AG10803 (cell line): ENCODE data around the gene KCNN1.
"Not testable (repeated sequence)": the region's sequence is repeated elsewhere in the genome, so short reads cannot be mapped to it uniquely, and the experiment has no call there.

Experiments
- DNase-seq: peaks from one replicate; pipeline ENCODE4 v3.0.0; 2010; ENCODE audit warnings: low read depth
- H3K4me3 ChIP-seq: 2 replicates; pipeline ENCODE4 v1.5.1; 2011; ENCODE audit warnings: mild to moderate bottlenecking, low read length, control low read depth
- TF ChIP-seq, protein P1 (sequence below): conservative IDR thresholded peaks from 2 replicates; pipeline ENCODE4 v1.5.1; 2011; ENCODE audit warnings: mild to moderate bottlenecking, low read length, control low read depth, inconsistent platforms

The KCNN1 gene

GRCh38 chr19:18027151-18027550, 60.2 kb downstream of the KCNN1 start:
- no peak overlapping the region for H3K4me3 ChIP-seq
- TF ChIP-seq, protein P1, sequence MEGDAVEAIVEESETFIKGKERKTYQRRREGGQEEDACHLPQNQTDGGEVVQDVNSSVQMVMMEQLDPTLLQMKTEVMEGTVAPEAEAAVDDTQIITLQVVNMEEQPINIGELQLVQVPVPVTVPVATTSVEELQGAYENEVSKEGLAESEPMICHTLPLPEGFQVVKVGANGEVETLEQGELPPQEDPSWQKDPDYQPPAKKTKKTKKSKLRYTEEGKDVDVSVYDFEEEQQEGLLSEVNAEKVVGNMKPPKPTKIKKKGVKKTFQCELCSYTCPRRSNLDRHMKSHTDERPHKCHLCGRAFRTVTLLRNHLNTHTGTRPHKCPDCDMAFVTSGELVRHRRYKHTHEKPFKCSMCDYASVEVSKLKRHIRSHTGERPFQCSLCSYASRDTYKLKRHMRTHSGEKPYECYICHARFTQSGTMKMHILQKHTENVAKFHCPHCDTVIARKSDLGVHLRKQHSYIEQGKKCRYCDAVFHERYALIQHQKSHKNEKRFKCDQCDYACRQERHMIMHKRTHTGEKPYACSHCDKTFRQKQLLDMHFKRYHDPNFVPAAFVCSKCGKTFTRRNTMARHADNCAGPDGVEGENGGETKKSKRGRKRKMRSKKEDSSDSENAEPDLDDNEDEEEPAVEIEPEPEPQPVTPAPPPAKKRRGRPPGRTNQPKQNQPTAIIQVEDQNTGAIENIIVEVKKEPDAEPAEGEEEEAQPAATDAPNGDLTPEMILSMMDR, result no peak
- DNase-seq, result no peak

GRCh38 chr19:18029617-18030338, 62.9 kb downstream of the KCNN1 start:
- no peak overlapping the region for H3K4me3 ChIP-seq
- peak; percentile 56 for DNase-seq
- TF ChIP-seq, protein P1, result no peak

DNA sequence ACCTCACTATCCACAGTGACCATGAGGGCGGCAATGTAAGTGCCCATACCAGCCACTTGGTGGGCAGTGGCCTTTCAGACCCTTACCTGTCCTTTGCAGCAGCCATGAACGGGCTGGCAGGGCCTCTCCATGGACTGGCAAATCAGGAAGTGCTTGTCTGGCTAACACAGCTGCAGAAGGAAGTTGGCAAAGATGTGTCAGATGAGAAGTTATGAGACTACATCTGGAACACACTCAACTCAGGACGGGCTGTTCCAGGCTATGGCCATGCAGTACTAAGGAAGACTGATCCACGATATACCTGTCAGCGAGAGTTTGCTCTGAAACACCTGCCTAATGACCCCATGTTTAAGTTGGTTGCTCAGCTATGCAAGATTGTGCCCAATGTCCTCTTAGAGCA, 64.5 kb downstream of the KCNN1 start:
- not testable (repeated sequence) for DNase-seq, H3K4me3 ChIP-seq

DNA sequence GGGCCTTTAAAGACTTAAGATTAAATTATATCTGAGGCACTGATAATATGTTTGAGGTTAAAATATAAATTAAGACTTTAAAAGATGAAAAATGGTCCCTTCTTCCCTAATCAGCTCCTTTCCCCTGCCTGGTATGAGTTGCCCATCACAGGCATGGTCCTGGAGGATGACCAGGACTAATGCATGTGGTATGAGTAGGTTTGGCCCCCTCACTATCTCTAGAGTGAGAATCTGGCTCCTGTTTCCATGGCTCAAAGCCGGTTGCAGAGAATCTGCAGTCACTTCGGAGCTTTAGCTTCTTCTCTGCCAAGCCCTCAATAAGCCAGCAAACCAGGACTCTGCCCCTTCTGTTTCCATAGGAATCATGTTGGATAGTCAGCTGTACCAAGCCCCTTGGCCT, 65.2 kb downstream of the KCNN1 start:
- H3K4me3 ChIP-seq, DNase-seq: not testable (repeated sequence)

GRCh38 chr19:18041054-18041453, 74.1 kb downstream of the KCNN1 start:
- no peak for DNase-seq
- H3K4me3 ChIP-seq, result no peak overlapping the region
- TF ChIP-seq, protein P1, result no peak

GRCh38 chr19:18043676-18044075, 76.8 kb downstream of the KCNN1 start:
- DNase-seq, result no peak
- TF ChIP-seq, protein P1, result no peak
- no peak overlapping the region for H3K4me3 ChIP-seq

- peak; percentile 67 for DNase-seq
- TF ChIP-seq, protein P1, result no peak
- H3K4me3 ChIP-seq, result peak overlapping the region; percentile 54
These were observed 78.0 kb downstream of the KCNN1 start for GRCh38 chr19:18044825-18045304.

DNA sequence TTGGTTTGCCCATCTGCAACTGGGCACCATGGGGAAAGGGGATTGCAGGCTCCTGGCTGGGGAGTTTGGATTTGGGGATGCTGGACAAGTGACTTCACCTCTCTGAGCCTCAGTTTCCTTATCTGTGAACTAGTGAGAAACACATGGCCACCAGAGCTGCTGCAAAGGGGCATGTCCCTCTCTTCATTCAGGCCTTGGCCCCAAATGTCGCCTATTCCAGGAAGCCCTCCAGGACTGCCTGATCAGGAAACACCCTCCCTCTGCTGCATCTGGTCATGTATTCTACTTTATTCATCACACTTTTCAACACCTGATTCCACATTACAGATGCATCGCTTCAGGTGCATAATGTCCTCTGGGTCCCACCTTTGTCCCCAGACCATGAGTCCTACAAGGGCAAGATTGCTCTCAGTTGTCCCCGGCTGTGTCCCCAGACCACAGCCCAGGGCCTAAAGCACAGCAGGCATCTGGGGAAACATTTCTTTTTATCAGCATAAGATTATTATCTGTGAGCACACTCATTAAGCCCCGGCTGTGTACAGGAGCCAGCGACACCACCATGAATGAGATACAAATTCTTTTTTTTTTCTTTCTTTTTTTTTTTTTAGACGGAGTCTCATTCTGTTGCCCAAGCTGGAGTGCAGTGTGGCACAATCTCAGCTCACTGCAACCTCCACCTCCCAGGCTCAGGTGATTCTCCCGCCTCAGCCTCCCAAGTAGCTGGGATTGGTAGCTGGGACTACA, 78.6 kb downstream of the KCNN1 start:
- H3K4me3 ChIP-seq, result peak overlapping the region; percentile 54
- no peak for DNase-seq
- TF ChIP-seq, protein P1, result no peak
